ENCODE measurements around the gene ASB18.

Gene ASB18

GRCh38 chr2:236163471-236164200, 100.6 kb downstream of the ASB18 start:
- DNase-seq (ENCODE audit: low read depth in 2 of 2), result no peak

- no peak for DNase-seq (ENCODE audit: low read depth in 2 of 2)
Measured at GRCh38 chr2:236162882-236163470, 101.2 kb downstream of the ASB18 start.

DNA sequence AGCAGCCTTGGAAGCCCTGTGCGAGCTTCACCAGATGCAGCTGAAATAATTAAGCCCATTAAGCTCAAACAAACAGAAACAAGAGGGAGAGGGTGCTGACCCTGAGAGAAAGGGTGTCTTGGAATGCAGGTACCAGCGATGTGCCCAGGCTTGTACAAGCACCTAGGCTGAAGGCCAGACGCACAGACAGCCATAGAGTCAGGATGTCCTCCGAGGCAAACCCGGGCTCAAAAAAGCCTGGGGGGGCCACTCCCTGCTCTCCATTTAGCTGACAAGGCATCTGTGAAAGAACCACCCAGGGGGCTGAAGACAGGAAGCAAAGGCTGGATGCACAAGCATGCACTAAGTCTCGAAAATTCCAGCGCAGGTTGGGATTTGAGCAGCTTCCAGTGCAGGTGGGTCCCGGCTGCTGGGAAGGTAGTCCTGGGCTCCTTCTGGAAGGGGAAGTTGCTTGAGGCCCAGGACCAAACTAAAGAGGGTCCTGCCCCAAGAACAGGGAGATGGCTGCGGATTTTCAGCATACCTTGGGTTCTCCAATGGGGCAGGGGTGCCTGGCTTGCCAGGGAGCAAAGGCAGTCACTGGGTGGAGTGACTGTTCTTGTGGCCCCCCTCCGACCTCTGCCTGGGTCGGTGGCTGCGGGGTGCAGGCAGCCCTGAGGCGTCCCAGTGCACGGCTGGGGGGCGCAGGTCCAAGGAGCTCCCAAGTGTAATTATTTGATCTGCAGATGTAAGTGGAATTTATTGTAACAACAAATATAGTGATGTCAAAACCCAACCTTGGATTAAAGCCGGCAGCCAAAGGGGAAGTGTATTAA, 102.0 kb downstream of the ASB18 start:
- DNase-seq (ENCODE audit: low read depth in 2 of 2), result no peak

- no peak for DNase-seq (ENCODE audit: low read depth in 2 of 2)
Measured at GRCh38 chr2:236161531-236161930, 102.7 kb downstream of the ASB18 start.

GRCh38 chr2:236161082-236161462, 103.1 kb downstream of the ASB18 start:
- DNase-seq (ENCODE audit: low read depth in 2 of 2), result no peak

GRCh38 chr2:236160366-236161081, 103.7 kb downstream of the ASB18 start:
- DNase-seq (ENCODE audit: low read depth in 2 of 2), result no peak

- DNase-seq (ENCODE audit: low read depth in 2 of 2), result no peak
Measured at GRCh38 chr2:236159778-236160170, 104.4 kb downstream of the ASB18 start.

GRCh38 chr2:236158969-236159777, 105.0 kb downstream of the ASB18 start:
- DNase-seq (ENCODE audit: low read depth in 2 of 2), result no peak

DNA sequence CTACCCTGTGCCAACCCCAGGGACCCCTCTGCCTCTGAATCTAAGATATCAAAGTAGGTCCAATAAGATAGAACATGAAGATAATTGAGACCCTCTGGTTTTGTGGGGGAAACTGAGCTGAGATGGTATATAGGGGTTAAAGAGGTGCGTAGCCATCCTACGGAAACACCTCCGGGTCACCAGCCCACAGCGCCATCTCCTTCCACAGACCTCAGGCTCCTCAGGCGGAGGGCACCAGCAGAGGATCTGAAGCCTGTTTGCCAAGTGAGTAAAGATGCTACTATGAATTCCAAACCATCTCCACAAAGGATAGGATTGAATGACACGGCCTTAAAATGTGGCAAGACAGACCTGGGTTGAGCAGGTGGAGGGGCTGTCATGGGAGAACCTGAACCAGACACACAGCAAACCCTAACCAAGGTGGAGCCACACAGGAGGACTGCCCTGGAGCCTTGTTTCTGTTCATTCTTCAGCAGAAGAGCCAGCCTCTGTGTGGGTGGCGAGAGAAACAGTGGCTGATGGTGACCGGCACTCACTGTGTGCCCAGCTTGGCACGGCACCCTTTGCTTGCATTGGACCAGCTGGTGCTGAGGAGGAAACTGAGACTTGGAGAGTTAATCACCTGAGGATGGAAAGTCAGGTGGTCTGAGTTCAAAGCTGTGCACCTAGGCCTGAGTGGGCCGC, 106.2 kb downstream of the ASB18 start:
- no peak for DNase-seq (ENCODE audit: low read depth in 2 of 2)

GRCh38 chr2:236157366-236157765, 106.8 kb downstream of the ASB18 start:
- DNase-seq (ENCODE audit: low read depth in 2 of 2), result no peak

GRCh38 chr2:236156860-236157194, 107.4 kb downstream of the ASB18 start:
- no peak for DNase-seq (ENCODE audit: low read depth in 2 of 2)

GRCh38 chr2:236156095-236156859, 107.9 kb downstream of the ASB18 start:
- no peak for DNase-seq (ENCODE audit: low read depth in 2 of 2)

DNA sequence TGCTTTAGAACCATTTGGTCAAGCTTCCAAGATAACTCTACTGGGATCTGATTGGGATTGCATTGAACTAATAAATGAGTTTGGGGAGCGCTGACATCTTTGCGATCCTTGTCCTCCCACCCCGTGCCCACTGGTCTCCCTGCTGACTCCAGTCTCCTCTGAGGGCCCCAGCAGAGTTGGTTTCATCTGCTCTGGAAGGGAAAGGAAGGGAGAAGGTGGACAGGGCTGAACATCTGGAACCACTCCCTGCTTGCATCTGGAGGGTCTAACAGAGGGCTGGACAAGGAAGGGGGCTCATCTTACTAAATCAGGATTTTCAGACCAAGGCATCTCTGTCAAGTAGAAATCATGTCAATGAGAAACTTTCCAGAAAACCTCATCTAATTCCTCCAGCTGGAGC, 108.8 kb downstream of the ASB18 start:
- DNase-seq (ENCODE audit: low read depth in 2 of 2), result no peak

- no peak for DNase-seq (ENCODE audit: low read depth in 2 of 2)
Measured at GRCh38 chr2:236146436-236146835, 117.8 kb downstream of the ASB18 start.

DNA sequence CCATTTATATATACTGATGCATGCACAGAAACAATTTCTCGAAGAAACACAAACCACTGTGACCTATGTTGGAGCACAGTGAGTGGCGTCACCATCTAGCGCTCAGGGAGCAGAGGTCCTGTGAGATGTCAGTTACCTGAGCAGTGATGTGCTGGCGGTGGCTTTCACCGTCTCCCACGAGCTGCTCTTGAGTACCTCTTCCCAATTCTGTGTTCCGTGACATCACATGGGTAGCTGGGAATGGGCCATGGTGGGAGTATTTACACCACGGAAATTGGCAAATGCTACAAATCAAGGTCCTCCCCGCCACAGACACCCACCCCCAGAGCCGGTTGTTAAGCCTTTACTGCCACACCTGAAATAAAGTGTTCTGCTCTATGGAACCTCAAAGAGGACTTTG, 120.4 kb downstream of the ASB18 start:
- no peak for DNase-seq (ENCODE audit: low read depth in 2 of 2)

All from stimulated activated CD8-positive, alpha-beta memory T cell treated with anti-CD3 and anti-CD28 coated beads, Interleukin-15, amount 100 ng/mL, for 4 hours (primary cell).